Activated naive CD4-positive, alpha-beta T cell treated with anti-CD3 and anti-CD28 coated beads for 36 hours (primary cell): ENCODE data around the gene FANCM. TPM values are rescaled to one million over a fixed set of nuclear protein-coding genes. Genes with fewer than 3 reads are reported as not detected.

ENCODE experiments used
- CTCF ChIA-PET: fragments of 350-600 bp; sonication (Branson Sonifier 250); formaldehyde crosslinking; loops from one replicate; lab custom pipeline; 2021; ENCODE audit warnings: antibody characterized with exemption; lab: Charles Lee
- DNase-seq: peaks from one replicate; pipeline ENCODE4 v3.0.0-alpha.2; 2020
- H3K27ac Mint-ChIP-seq: one replicate; pipeline ENCODE4 v1.8.0; 2021; ENCODE audit warnings: mild to moderate bottlenecking, mixed read lengths
- H3K27me3 Mint-ChIP-seq: one replicate; pipeline ENCODE4 v1.8.0; 2021; ENCODE audit warnings: low read depth, mixed read lengths
- H3K36me3 Mint-ChIP-seq: one replicate; pipeline ENCODE4 v1.8.0; 2021; ENCODE audit warnings: low read depth, mixed read lengths
- H3K4me1 Mint-ChIP-seq: one replicate; pipeline ENCODE4 v1.8.0; 2021; ENCODE audit warnings: low read depth, mixed read lengths
- H3K4me3 Mint-ChIP-seq: one replicate; pipeline ENCODE4 v1.8.0; 2021; ENCODE audit warnings: mild to moderate bottlenecking, moderate library complexity, mixed read lengths
- H3K9me3 Mint-ChIP-seq: one replicate; pipeline ENCODE4 v1.8.0; 2021; ENCODE audit warnings: mixed read lengths
- intact Hi-C: fragments of 100-400 bp; cut with micrococcal nuclease; formaldehyde crosslinking; loops from one replicate; pipeline ENCODE4 v1.15.1; 2023
- total RNA-seq, 2 experiments: library from RNA; stranded (reverse); gene quantifications; one replicate each; pipeline ENCODE4 v1.2.3, GENCODE V29; 2021

FANCM gene
- total RNA-seq, 2 experiments from 2014 or later: 15.3 to 16.3 TPM

GRCh38 chr14:45145214-45145613 is 9.5 kb downstream of the FANCM start:
- H3K4me1 Mint-ChIP-seq: peaks cover 11% of the 10 kb centered on the region
- no peaks in the 10 kb centered on the region for H3K27me3 Mint-ChIP-seq
- no peak overlapping the region for H3K27ac Mint-ChIP-seq
- H3K36me3 Mint-ChIP-seq: peaks cover 20% of the 10 kb centered on the region
- DNase-seq: no peak
- no peaks in the 10 kb centered on the region for H3K9me3 Mint-ChIP-seq
- CTCF ChIA-PET: no interaction called here
- intact Hi-C loops: no loop called here
- H3K4me3 Mint-ChIP-seq: no peak overlapping the region

GRCh38 chr14:45149602-45150001 is 13.9 kb downstream of the FANCM start:
- DNase-seq: no peak
- Mint-ChIP-seq H3K27me3 (no peaks in the 10 kb centered on the region), H3K9me3 (no peaks in the 10 kb centered on the region), H3K36me3 (peaks cover 11% of the 10 kb centered on the region), H3K27ac (no peak overlapping the region), H3K4me1 (peaks cover 4% of the 10 kb centered on the region), H3K4me3 (no peak overlapping the region)
- intact Hi-C loops: no loop called here
- CTCF ChIA-PET: interaction anchor here (0.6 to 1.0 kb wide), 2 partner anchors 19 to 74 kb away, joined by 3 read pairs; no protein-coding TSS in a partner anchor

- DNase-seq: no peak
- CTCF ChIA-PET: no interaction called here
- Mint-ChIP-seq H3K9me3 (no peaks in the 10 kb centered on the region), H3K36me3 (peaks cover 11% of the 10 kb centered on the region), H3K27me3 (no peaks in the 10 kb centered on the region), H3K4me1 (no peaks in the 10 kb centered on the region), H3K27ac (no peak overlapping the region), H3K4me3 (no peak overlapping the region)
- intact Hi-C loops: no loop called here
Observed at GRCh38 chr14:45150386-45150890, 14.7 kb downstream of the FANCM start.

GRCh38 chr14:45156067-45156466 is 20.3 kb downstream of the FANCM start:
- Mint-ChIP-seq H3K4me1 (no peaks in the 10 kb centered on the region), H3K9me3 (no peaks in the 10 kb centered on the region), H3K4me3 (no peak overlapping the region), H3K27me3 (no peaks in the 10 kb centered on the region), H3K36me3 (peaks cover 5% of the 10 kb centered on the region), H3K27ac (no peak overlapping the region)
- CTCF ChIA-PET: no interaction called here
- no peak for DNase-seq
- intact Hi-C loops: loop anchor here (5.0 kb wide), 1 partner anchor 111 kb away; no protein-coding TSS in a partner anchor

- Mint-ChIP-seq H3K4me1 (no peaks in the 10 kb centered on the region), H3K4me3 (no peak overlapping the region), H3K27ac (no peak overlapping the region), H3K36me3 (peaks cover 18% of the 10 kb centered on the region), H3K27me3 (no peaks in the 10 kb centered on the region), H3K9me3 (no peaks in the 10 kb centered on the region)
- CTCF ChIA-PET: no interaction called here
- intact Hi-C loops: no loop called here
- DNase-seq: no peak
Observed at GRCh38 chr14:45169906-45170305, 34.2 kb downstream of the FANCM start.

- Mint-ChIP-seq H3K9me3 (no peaks in the 10 kb centered on the region), H3K27me3 (no peaks in the 10 kb centered on the region), H3K4me1 (no peaks in the 10 kb centered on the region), H3K36me3 (peaks cover 10% of the 10 kb centered on the region), H3K27ac (no peak overlapping the region), H3K4me3 (no peak overlapping the region)
- CTCF ChIA-PET: no interaction called here
- intact Hi-C loops: no loop called here
- no peak for DNase-seq
Observed at GRCh38 chr14:45177076-45177475, 41.3 kb downstream of the FANCM start.

- Mint-ChIP-seq H3K36me3 (peaks cover 13% of the 10 kb centered on the region), H3K27ac (no peak overlapping the region), H3K27me3 (no peaks in the 10 kb centered on the region), H3K4me3 (no peak overlapping the region), H3K9me3 (no peaks in the 10 kb centered on the region), H3K4me1 (no peaks in the 10 kb centered on the region)
- CTCF ChIA-PET: no interaction called here
- DNase-seq: no peak
- intact Hi-C loops: no loop called here
Observed at GRCh38 chr14:45181329-45181728, 45.6 kb downstream of the FANCM start.

GRCh38 chr14:45181806-45182205 is 46.1 kb downstream of the FANCM start:
- no peak for DNase-seq
- CTCF ChIA-PET: no interaction called here
- Mint-ChIP-seq H3K4me1 (no peaks in the 10 kb centered on the region), H3K36me3 (peaks cover 16% of the 10 kb centered on the region), H3K9me3 (no peaks in the 10 kb centered on the region), H3K27ac (no peak overlapping the region), H3K4me3 (no peak overlapping the region), H3K27me3 (no peaks in the 10 kb centered on the region)
- intact Hi-C loops: no loop called here

GRCh38 chr14:45185100-45185814 is 49.5 kb downstream of the FANCM start:
- H3K9me3 Mint-ChIP-seq: no peaks in the 10 kb centered on the region
- no peaks in the 10 kb centered on the region for H3K27me3 Mint-ChIP-seq
- DNase-seq: no peak
- H3K27ac Mint-ChIP-seq: no peak overlapping the region
- H3K4me1 Mint-ChIP-seq: no peaks in the 10 kb centered on the region
- CTCF ChIA-PET: no interaction called here
- no peak overlapping the region for H3K4me3 Mint-ChIP-seq
- intact Hi-C loops: no loop called here
- peaks cover 27% of the 10 kb centered on the region for H3K36me3 Mint-ChIP-seq

GRCh38 chr14:45194964-45195363 is 59.2 kb downstream of the FANCM start:
- H3K27ac Mint-ChIP-seq: no peak overlapping the region
- no peak for DNase-seq
- peaks cover 21% of the 10 kb centered on the region for H3K36me3 Mint-ChIP-seq
- H3K4me1 Mint-ChIP-seq: peaks cover 13% of the 10 kb centered on the region
- H3K4me3 Mint-ChIP-seq: no peak overlapping the region
- H3K27me3 Mint-ChIP-seq: no peaks in the 10 kb centered on the region
- CTCF ChIA-PET: no interaction called here
- intact Hi-C loops: loop anchor here (2.0 kb wide), 1 partner anchor 58 kb away; the partner anchor contains the start of gene MIS18BP1
- H3K9me3 Mint-ChIP-seq: no peaks in the 10 kb centered on the region

GRCh38 chr14:45198551-45198950 is 62.8 kb downstream of the FANCM start:
- Mint-ChIP-seq H3K4me1 (peaks cover 13% of the 10 kb centered on the region), H3K9me3 (no peaks in the 10 kb centered on the region), H3K36me3 (peaks cover 26% of the 10 kb centered on the region), H3K27ac (no peak overlapping the region), H3K27me3 (no peaks in the 10 kb centered on the region), H3K4me3 (no peak overlapping the region)
- DNase-seq: no peak
- intact Hi-C loops: no loop called here
- CTCF ChIA-PET: interaction anchor here (1.7 kb wide), 1 partner anchor 55 kb away, joined by 7 read pairs; the partner anchor contains the start of gene MIS18BP1

- no peaks in the 10 kb centered on the region for H3K9me3 Mint-ChIP-seq
- H3K36me3 Mint-ChIP-seq: peaks cover 26% of the 10 kb centered on the region
- no peaks in the 10 kb centered on the region for H3K27me3 Mint-ChIP-seq
- H3K4me3 Mint-ChIP-seq: no peak overlapping the region
- H3K4me1 Mint-ChIP-seq: peaks cover 14% of the 10 kb centered on the region
- CTCF ChIA-PET: interaction anchor here (1.7 kb wide), 1 partner anchor 54 kb away, joined by 7 read pairs; the partner anchor contains the start of gene MIS18BP1
- DNase-seq: no peak
- H3K27ac Mint-ChIP-seq: no peak overlapping the region
- intact Hi-C loops: no loop called here
Observed at GRCh38 chr14:45199230-45199629, 63.5 kb downstream of the FANCM start.

- intact Hi-C loops: loop anchor here (2.0 kb wide), 1 partner anchor 67 kb away; no protein-coding TSS in a partner anchor
- H3K9me3 Mint-ChIP-seq: no peaks in the 10 kb centered on the region
Observed at GRCh38 chr14:45201905-45202304, 66.2 kb downstream of the FANCM start.

More at GRCh38 chr14:45201905-45202304, 66.2 kb downstream of the FANCM start:
- peak; percentile 35 for DNase-seq
- peaks cover 3% of the 10 kb centered on the region for H3K4me1 Mint-ChIP-seq
- H3K27ac Mint-ChIP-seq: no peak overlapping the region
- H3K27me3 Mint-ChIP-seq: no peaks in the 10 kb centered on the region
- peaks cover 23% of the 10 kb centered on the region for H3K36me3 Mint-ChIP-seq
- no peak overlapping the region for H3K4me3 Mint-ChIP-seq
- CTCF ChIA-PET: interaction anchor here (0.6 to 0.7 kb wide), 2 partner anchors 39 to 66 kb away, joined by 3 to 5 read pairs; no protein-coding TSS in a partner anchor
